Fibroblast of the aortic adventitia (primary cell): ENCODE results near the gene CRACR2A. TPM values are rescaled to one million over a fixed set of nuclear protein-coding genes. Genes with fewer than 3 reads are reported as not detected.

Source experiments
- DNase-seq: peaks from one replicate; pipeline ENCODE4 v3.0.0-alpha.2; 2010; ENCODE audit warnings: low read depth
- H3K4me3 ChIP-seq: 2 replicates; pipeline ENCODE4 v1.5.1; 2011; ENCODE audit warnings: low read depth, mild to moderate bottlenecking, control low read depth, low read length, moderate library complexity
- CTCF ChIP-seq: IDR thresholded peaks from 2 replicates; pipeline ENCODE4 v1.5.1; 2011; ENCODE audit warnings: mild to moderate bottlenecking, low read length, control low read depth, inconsistent platforms; ENCODE audit not compliant: insufficient read depth
- total RNA-seq: library from RNA; depleted of rRNA; stranded (reverse); fragments of >200 nt; gene quantifications from 2 replicates; pipeline ENCODE4 v1.2.3, GENCODE V29; 2012; ENCODE audit warnings: low replicate concordance

CRACR2A gene
- total RNA-seq, 1 donor = 4.8 TPM

GRCh38 chr12:3607039-3607720 is 145.7 kb downstream of the CRACR2A start:
- DNase-seq = no peak
- no peak for TF ChIP-seq CTCF
- H3K4me3 ChIP-seq = no peak overlapping the region

- no peak for DNase-seq
- no peak overlapping the region for H3K4me3 ChIP-seq
- no peak for TF ChIP-seq CTCF
Measured at GRCh38 chr12:3606128-3606527, 146.8 kb downstream of the CRACR2A start.

- no peak overlapping the region for H3K4me3 ChIP-seq
- DNase-seq = no peak
- TF ChIP-seq CTCF = no peak
Measured at GRCh38 chr12:3605692-3606091, 147.2 kb downstream of the CRACR2A start.

GRCh38 chr12:3604748-3605586 is 147.9 kb downstream of the CRACR2A start:
- no peak for TF ChIP-seq CTCF
- peak; percentile 6 for DNase-seq
- H3K4me3 ChIP-seq = no peak overlapping the region

- DNase-seq = no peak
- no peak for TF ChIP-seq CTCF
- no peak overlapping the region for H3K4me3 ChIP-seq
Measured at GRCh38 chr12:3604286-3604685, 148.6 kb downstream of the CRACR2A start.

GRCh38 chr12:3603576-3603975 is 149.3 kb downstream of the CRACR2A start:
- TF ChIP-seq CTCF = no peak
- H3K4me3 ChIP-seq = no peak overlapping the region
- DNase-seq = no peak
